Naive thymus-derived CD8-positive, alpha-beta T cell (primary cell): ENCODE results near the gene ZDHHC12. TPM values are rescaled to one million over a fixed set of nuclear protein-coding genes. Genes with fewer than 3 reads are reported as not detected.

ENCODE experiments used
- ATAC-seq, 2 donors: fragments of 150-1000 bp; cut with Tn5 transposase in 1 of 2; sonication (Bioruptor Pico), chemical (Tn5 transposase) in 1 of 2; 1 replicate in 1 of 2; 2 replicates in 1 of 2; pipeline ENCODE4 v1.10.0; 2021; ENCODE audit warnings: mild to moderate bottlenecking in 2 of 2, moderate library complexity in 2 of 2
- POLR2A ChIA-PET: fragments of 350-600 bp; sonication (Branson Sonifier 250); formaldehyde crosslinking; loops from one replicate; lab custom pipeline; 2021; ENCODE audit warnings: antibody characterized with exemption; lab: Charles Lee
- DNase-seq, 10 donors: peaks; one replicate each; pipeline versions ENCODE4 v3.0.0 to v3.0.0-alpha.2; 2020 to 2022
- H3K27ac Mint-ChIP-seq, 10 donors: one replicate each; pipeline ENCODE4 v1.8.0; 2020 to 2022; ENCODE audit warnings: mild to moderate bottlenecking in 10 of 10, mixed read lengths in 10 of 10, moderate library complexity in 4 of 10, inconsistent platforms in 1 of 10
- H3K27me3 Mint-ChIP-seq, 5 donors: one replicate each; pipeline ENCODE4 v1.8.0; 2021 to 2022; ENCODE audit warnings: mixed read lengths in 5 of 5
- H3K36me3 Mint-ChIP-seq, 3 donors: one replicate each; pipeline ENCODE4 v1.8.0; 2020 to 2022; ENCODE audit warnings: mixed read lengths in 3 of 3, mild to moderate bottlenecking in 2 of 3, inconsistent platforms in 1 of 3
- H3K4me1 Mint-ChIP-seq, 4 donors: one replicate each; pipeline ENCODE4 v1.8.0; 2021 to 2022; ENCODE audit warnings: mixed read lengths in 4 of 4
- H3K4me3 Mint-ChIP-seq, 10 donors: one replicate each; pipeline ENCODE4 v1.8.0; 2020 to 2022; ENCODE audit warnings: mild to moderate bottlenecking in 10 of 10, mixed read lengths in 10 of 10, moderate library complexity in 6 of 10, inconsistent platforms in 1 of 10
- H3K9me3 Mint-ChIP-seq, 9 donors: one replicate each; pipeline ENCODE4 v1.8.0; 2020 to 2022; ENCODE audit warnings: mixed read lengths in 9 of 9, mild to moderate bottlenecking in 3 of 9, inconsistent platforms in 1 of 9, moderate library complexity in 1 of 9
- polyA plus RNA-seq, 3 donors: library from polyadenylated mRNA; unstranded; fragments of 300-500 nt; fragmentation: Illumina TruSeq; gene quantifications; one replicate each; pipeline ENCODE4 v1.2.3, GENCODE V29; 2021
- total RNA-seq, 8 experiments: library from RNA in 2 of 8; stranded (reverse) in 2 of 8; gene quantifications; one replicate each; pipeline ENCODE4 v1.2.3 and lab custom pipeline; 2021 to 2026

The ZDHHC12 gene
- total and polyA plus RNA-seq, 5 experiments from 2014 or later = 24.2 to 75.5 (median 51.7) TPM

DNA sequence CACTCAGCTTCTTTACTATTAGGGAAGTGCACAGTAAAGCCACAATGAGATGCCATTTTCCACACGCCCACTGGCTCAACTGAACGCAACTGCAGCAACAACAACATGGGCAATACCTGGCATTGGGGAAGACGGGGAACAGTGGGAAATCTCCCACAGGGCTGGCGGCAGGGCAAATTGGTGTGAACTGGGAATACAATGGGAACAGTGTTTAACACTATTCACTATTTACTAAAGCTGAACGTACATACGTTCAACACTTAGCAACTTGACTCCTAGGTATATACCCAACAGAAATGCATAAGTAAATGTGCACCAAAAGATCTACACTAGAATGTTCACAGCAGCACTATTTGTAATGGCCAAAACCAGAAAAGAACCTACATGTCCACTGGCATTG is 33.7 kb upstream of the ZDHHC12 start:
- POLR2A ChIA-PET = interaction anchor here (0.7 kb wide), 1 partner anchor 32 kb away, joined by 4 read pairs; no protein-coding TSS in a partner anchor
- Mint-ChIP-seq H3K27me3 (no peaks in the 10 kb centered on the region), H3K4me1 (peaks cover 3 to 16% (median 6%) of the 10 kb centered on the region in 4 donors), H3K36me3 (peaks cover 0 to 14% (median 0%) of the 10 kb centered on the region in 3 donors), H3K4me3 (no peak overlapping the region), H3K9me3 (no peaks in the 10 kb centered on the region), H3K27ac (peak overlapping the region in 2 of 10 donors; percentile 29 to 30)
- no peak for DNase-seq
- no peak for ATAC-seq

- Mint-ChIP-seq H3K4me3 (no peak overlapping the region), H3K36me3 (peaks cover 0 to 35% (median 3%) of the 10 kb centered on the region in 3 donors), H3K27ac (no peak overlapping the region), H3K27me3 (no peaks in the 10 kb centered on the region), H3K4me1 (peaks cover 0 to 13% (median 5%) of the 10 kb centered on the region in 4 donors), H3K9me3 (no peaks in the 10 kb centered on the region)
- DNase-seq (no peak), ATAC-seq (no peak)
- POLR2A ChIA-PET = interaction anchor here (0.6 kb wide), 1 partner anchor 195 kb away, joined by 5 read pairs; no protein-coding TSS in a partner anchor
These were observed 29.7 kb upstream of the ZDHHC12 start for GRCh38 chr9:128753627-128754026.

DNA sequence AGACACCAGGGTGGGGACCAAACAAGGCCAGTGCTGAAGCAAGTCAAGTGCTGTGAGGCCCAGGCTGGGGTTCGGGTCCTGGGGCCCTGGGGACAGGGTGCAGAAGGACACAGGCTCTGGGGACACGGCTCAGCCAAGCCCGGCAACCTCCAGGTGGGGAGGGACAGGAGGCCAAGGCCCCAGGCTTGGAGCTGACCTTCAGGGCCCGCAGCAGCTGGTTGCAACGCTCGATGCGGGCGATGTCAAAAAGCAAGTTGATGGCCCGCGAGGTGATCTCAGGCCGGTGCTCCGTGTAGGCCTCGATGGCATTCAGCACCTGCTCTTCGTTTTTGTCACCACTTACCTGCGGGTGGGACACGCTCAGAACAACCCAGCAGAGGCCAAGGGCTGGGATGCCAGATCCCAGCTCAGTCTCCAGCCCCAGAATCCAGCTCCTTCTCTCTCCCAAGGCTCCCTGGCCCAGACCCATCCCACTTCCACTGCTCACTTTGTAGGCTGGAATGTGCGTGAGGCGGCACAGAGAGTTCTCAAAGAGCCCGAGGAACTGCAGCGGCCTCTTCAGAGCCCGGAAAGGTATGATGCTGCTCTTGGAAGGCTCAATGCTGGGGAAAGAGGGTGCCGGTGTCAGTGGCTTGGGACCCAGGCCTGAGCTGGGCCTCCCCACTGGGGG is 27.1 kb upstream of the ZDHHC12 start:
- Mint-ChIP-seq H3K27ac (peak overlapping the region in 1 of 10 donors; percentile 13), H3K27me3 (no peaks in the 10 kb centered on the region), H3K36me3 (peaks cover 0 to 50% (median 6%) of the 10 kb centered on the region in 3 donors), H3K9me3 (no peaks in the 10 kb centered on the region), H3K4me3 (no peak overlapping the region), H3K4me1 (peaks cover 0 to 4% (median 3%) of the 10 kb centered on the region in 4 donors)
- no peak for DNase-seq
- ATAC-seq = no peak
- POLR2A ChIA-PET = no interaction called here

DNA sequence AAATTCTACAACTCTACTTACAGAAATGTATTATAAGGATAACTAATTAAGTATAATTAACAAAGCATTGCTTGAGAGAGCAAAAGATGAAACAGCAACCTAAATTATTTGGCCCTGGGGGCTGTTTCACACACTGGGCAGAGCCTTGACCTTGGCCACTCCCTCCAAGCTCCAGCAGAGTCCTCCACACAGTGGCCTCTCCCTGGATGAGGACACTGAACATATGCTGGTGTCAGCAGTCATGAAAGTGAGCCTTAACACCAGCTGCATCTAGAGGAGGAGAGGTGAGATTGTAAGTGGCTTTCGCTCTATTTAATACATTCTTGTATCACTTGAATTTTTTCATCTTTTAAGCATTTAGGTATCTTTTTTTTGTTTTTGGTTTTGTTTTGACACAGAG is 23.3 kb upstream of the ZDHHC12 start:
- Mint-ChIP-seq H3K9me3 (no peaks in the 10 kb centered on the region), H3K4me3 (no peak overlapping the region), H3K36me3 (peaks cover 0 to 37% (median 11%) of the 10 kb centered on the region in 3 donors), H3K27ac (peak overlapping the region in 1 of 10 donors; percentile 43), H3K4me1 (no peaks in the 10 kb centered on the region), H3K27me3 (no peaks in the 10 kb centered on the region)
- POLR2A ChIA-PET = no interaction called here
- DNase-seq (no peak), ATAC-seq (no peak)

DNA sequence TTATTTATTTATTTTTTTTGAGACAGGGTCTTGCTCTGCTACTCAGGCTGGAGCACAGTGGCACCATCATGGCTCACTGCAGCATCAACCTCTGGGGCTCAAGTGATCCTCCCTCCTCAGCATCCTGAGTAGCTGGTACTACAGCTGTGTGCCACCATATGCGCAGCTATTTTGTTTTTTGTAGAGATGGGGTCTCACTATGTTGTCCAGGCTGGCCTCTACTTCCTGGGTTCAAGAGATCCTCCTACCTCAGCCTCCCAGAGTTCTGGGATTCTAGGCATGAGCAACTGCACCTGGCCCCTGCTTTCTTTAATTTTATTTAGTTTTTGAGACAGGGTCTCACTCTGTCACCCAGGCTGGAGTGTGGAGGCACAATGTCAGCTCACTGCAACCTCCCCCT is 19.5 kb upstream of the ZDHHC12 start:
- DNase-seq = no peak
- POLR2A ChIA-PET = interaction anchor here (0.7 kb wide), 1 partner anchor 111 kb away, joined by 4 read pairs; no protein-coding TSS in a partner anchor
- Mint-ChIP-seq H3K9me3 (no peaks in the 10 kb centered on the region), H3K27me3 (no peaks in the 10 kb centered on the region), H3K36me3 (peaks cover 0 to 48% (median 13%) of the 10 kb centered on the region in 3 donors), H3K27ac (peak overlapping the region in 1 of 10 donors; percentile 37), H3K4me3 (no peak overlapping the region), H3K4me1 (no peaks in the 10 kb centered on the region)
- no peak for ATAC-seq

DNA sequence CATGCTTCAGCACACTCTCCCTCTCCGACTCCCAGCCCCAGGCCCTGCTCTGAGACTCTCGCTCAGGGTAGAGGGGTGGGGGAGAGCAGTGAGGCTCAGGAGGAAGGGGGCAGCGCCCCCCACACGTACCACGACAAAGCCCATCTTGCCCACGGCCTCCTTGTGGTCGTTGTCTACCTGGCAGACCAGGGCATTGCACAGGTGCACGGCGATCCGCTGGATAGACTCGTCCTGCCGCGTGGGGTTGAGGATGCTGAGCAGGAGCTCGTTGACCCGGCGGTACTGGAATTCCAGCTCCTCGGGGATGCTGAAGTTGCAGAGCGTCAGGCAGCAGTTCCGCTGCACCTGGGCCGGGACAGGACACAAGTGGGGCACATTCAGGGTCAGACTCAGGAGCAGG is 18.5 kb upstream of the ZDHHC12 start:
- Mint-ChIP-seq H3K27ac (no peak overlapping the region), H3K4me3 (no peak overlapping the region), H3K9me3 (no peaks in the 10 kb centered on the region), H3K27me3 (no peaks in the 10 kb centered on the region), H3K4me1 (no peaks in the 10 kb centered on the region), H3K36me3 (peaks cover 0 to 45% (median 13%) of the 10 kb centered on the region in 3 donors)
- POLR2A ChIA-PET = no interaction called here
- DNase-seq (no peak), ATAC-seq (no peak)

GRCh38 chr9:128735373-128735772 is 11.4 kb upstream of the ZDHHC12 start:
- POLR2A ChIA-PET = interaction anchor here (0.6 kb wide), 1 partner anchor 19 kb away, joined by 6 read pairs; no protein-coding TSS in a partner anchor
- no peak for ATAC-seq
- peaks cover 0 to 4% (median 0%) of the 10 kb centered on the region in 4 donors for H3K4me1 Mint-ChIP-seq
- H3K9me3 Mint-ChIP-seq = no peaks in the 10 kb centered on the region
- H3K36me3 Mint-ChIP-seq = peaks cover 0 to 53% (median 9%) of the 10 kb centered on the region in 3 donors
- no peaks in the 10 kb centered on the region for H3K27me3 Mint-ChIP-seq
- no peak for DNase-seq
- no peak overlapping the region for H3K4me3 Mint-ChIP-seq
- peak overlapping the region in 1 of 10 donors; percentile 27 for H3K27ac Mint-ChIP-seq

GRCh38 chr9:128733256-128733655 is 9.3 kb upstream of the ZDHHC12 start:
- H3K4me1 Mint-ChIP-seq = peaks cover 0 to 6% (median 0%) of the 10 kb centered on the region in 4 donors
- ATAC-seq (peak in 1 of 2 donors; percentile 46), DNase-seq (no peak)
- peaks cover 0 to 38% (median 5%) of the 10 kb centered on the region in 3 donors for H3K36me3 Mint-ChIP-seq
- H3K27ac Mint-ChIP-seq = no peak overlapping the region
- H3K27me3 Mint-ChIP-seq = no peaks in the 10 kb centered on the region
- H3K9me3 Mint-ChIP-seq = no peaks in the 10 kb centered on the region
- H3K4me3 Mint-ChIP-seq = no peak overlapping the region
- POLR2A ChIA-PET = no interaction called here

DNA sequence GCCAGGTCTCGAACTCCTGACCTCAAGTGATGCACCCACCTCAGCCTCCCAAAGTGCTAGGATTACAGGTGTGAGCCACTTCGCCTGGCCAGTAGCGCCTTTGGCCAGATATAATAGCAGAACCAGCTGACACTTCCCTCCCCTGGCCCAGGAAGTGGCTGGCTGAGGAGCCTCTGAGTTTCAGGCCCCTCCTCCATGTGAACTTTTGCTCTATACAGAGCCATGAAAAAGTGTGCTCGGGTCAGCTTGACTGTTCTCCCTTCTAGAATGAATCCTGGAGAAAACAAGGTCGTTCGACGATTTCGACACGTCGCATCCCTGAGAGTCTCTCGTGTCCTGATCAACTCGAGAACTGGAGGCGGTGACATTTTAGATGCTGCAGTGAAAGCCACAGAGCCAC is 8.6 kb upstream of the ZDHHC12 start:
- Mint-ChIP-seq H3K9me3 (no peaks in the 10 kb centered on the region), H3K36me3 (peaks cover 0 to 37% (median 5%) of the 10 kb centered on the region in 3 donors), H3K27me3 (no peaks in the 10 kb centered on the region), H3K4me1 (peaks cover 0 to 7% (median 4%) of the 10 kb centered on the region in 4 donors), H3K27ac (no peak overlapping the region), H3K4me3 (no peak overlapping the region)
- no peak for DNase-seq
- no peak for ATAC-seq
- POLR2A ChIA-PET = interaction anchor here (0.7 kb wide), 1 partner anchor 20 kb away, joined by 3 read pairs; no protein-coding TSS in a partner anchor

DNA sequence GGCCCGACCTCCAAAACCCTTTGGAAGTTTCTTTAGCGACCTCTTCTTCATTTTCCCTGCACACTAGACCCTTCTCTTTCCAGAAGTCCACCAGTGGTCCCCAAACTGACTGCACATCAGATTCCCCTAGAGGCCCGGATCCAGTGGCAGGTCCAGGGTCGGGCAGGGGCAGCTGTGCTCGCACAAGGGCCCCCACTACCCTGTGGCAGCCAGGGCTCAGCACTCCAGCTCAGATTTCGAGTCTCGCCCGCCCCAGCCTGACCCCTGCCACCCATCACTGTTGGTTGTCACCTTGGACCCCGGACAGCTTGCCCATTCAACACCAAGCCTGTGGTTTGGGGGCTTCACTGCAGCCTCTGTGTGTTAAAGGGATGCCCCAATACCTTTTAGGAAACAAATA is 7.8 kb upstream of the ZDHHC12 start:
- no peak for DNase-seq
- Mint-ChIP-seq H3K9me3 (no peaks in the 10 kb centered on the region), H3K4me1 (peaks cover 0 to 12% (median 9%) of the 10 kb centered on the region in 4 donors), H3K27ac (no peak overlapping the region), H3K4me3 (no peak overlapping the region), H3K27me3 (no peaks in the 10 kb centered on the region), H3K36me3 (peaks cover 0 to 34% (median 2%) of the 10 kb centered on the region in 3 donors)
- POLR2A ChIA-PET = no interaction called here
- no peak for ATAC-seq

DNA sequence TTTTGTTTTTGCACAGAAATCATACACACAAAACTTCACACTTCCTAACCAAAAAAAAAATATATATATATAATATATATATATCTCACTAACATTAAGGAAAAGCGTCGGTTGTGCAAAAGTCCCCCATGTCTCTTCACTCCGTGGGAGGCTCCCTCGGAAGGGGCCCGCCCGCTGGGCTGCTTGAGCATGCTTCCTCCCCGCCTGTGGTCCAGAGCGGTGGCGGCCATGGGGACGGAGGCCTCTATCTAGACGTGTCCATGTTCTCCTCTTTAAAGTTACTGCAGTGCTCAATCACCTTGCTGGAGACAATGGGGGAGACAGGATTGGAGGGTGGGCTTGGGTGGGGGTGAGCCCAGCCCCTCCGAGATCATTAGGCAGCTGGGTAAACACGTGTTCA is 7.2 kb upstream of the ZDHHC12 start:
- Mint-ChIP-seq H3K4me1 (peaks cover 0 to 14% (median 10%) of the 10 kb centered on the region in 4 donors), H3K9me3 (no peaks in the 10 kb centered on the region), H3K27ac (peak overlapping the region in 1 of 10 donors; percentile 55), H3K27me3 (no peaks in the 10 kb centered on the region), H3K4me3 (no peak overlapping the region), H3K36me3 (peaks cover 0 to 34% (median 2%) of the 10 kb centered on the region in 3 donors)
- no peak for ATAC-seq
- no peak for DNase-seq
- POLR2A ChIA-PET = interaction anchor here (0.6 kb wide), 1 partner anchor 218 kb away, joined by 3 read pairs; no protein-coding TSS in a partner anchor

GRCh38 chr9:128729766-128730517 is 6.0 kb upstream of the ZDHHC12 start:
- Mint-ChIP-seq H3K9me3 (no peaks in the 10 kb centered on the region), H3K27me3 (no peaks in the 10 kb centered on the region), H3K27ac (peak overlapping the region in 5 of 10 donors; percentile 11 to 99 (median 87)), H3K4me3 (peak overlapping the region in 1 of 10 donors; percentile 20), H3K4me1 (peaks cover 3 to 24% (median 13%) of the 10 kb centered on the region in 4 donors), H3K36me3 (peaks cover 0 to 28% (median 0%) of the 10 kb centered on the region in 3 donors)
- DNase-seq (no peak), ATAC-seq (no peak)
- POLR2A ChIA-PET = no interaction called here
